OCI-LY7 (cell line): Measurements from ENCODE around the gene PAK5.

Experiments
- CTCF ChIP-seq: fragments of 200-600 bp; sonication (generic); conservative IDR thresholded peaks from 2 replicates; pipeline ENCODE4 v1.5.1; 2014; ENCODE audit warnings: mild to moderate bottlenecking, antibody characterized with exemption, low read length, moderate library complexity, mixed read lengths
- EZH2phosphoT487 ChIP-seq: fragments of 200-600 bp; sonication (generic); IDR thresholded peaks from 2 replicates; pipeline ENCODE4 v1.6.1; 2018; ENCODE audit warnings: low read depth, borderline replicate concordance, mild to moderate bottlenecking, mixed run types, antibody characterized with exemption, low read length, moderate library complexity, mixed read lengths

DNA sequence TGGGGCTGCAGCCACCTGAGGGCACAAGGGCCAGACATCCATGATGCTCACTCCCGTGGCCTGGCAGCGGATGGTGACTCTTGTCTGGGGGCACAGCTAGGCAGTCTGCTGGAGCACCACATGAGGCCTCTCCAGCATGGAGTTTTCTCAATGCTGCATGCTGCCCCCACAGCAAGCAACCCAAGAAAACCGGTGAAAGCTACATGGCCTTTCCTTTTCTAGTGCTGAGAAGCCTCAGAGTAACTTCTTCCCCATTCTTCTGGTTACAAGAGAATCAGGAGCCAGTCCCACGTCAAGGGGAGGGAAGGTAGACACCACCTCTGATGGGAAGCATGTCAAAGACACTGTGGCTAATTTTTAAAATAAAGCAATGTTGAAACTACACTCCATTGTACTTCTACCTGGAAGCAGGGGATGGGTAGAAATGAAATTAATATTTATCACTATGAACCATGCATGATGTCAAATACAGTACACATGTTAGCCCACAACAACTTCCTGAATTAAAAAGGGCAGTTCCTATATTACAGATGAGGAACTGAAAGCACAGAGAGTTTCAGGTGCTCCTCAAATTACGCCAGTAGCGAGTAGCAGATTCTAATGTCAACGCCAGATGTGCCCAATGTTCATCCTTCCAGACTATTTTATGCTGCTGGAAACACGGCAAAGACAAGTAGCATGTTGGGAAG is 223.0 kb downstream of the PAK5 start:
- TF ChIP-seq CTCF (no peak), EZH2phosphoT487 (no peak)
